Activated CD8-positive, alpha-beta T cell treated with anti-CD3 and anti-CD28 coated beads for 36 hours (primary cell): ENCODE results near the gene FKBP5. TPM values are rescaled to one million over a fixed set of nuclear protein-coding genes. Genes with fewer than 3 reads are reported as not detected.

Source experiments
- ATAC-seq: fragments of 200-7000 bp; cut with Tn5 transposase; one replicate; pipeline ENCODE4 v1.10.0; 2021; ENCODE audit warnings: mild to moderate bottlenecking, moderate library complexity
- CTCF ChIA-PET: fragments of 350-600 bp; sonication (Branson Sonifier 250); formaldehyde crosslinking; loops from one replicate; lab custom pipeline; 2021; ENCODE audit warnings: antibody characterized with exemption; lab: Charles Lee
- POLR2A ChIA-PET: fragments of 350-600 bp; sonication (Branson Sonifier 250); formaldehyde crosslinking; loops from one replicate; lab custom pipeline; 2021; ENCODE audit warnings: antibody characterized with exemption; lab: Charles Lee
- DNase-seq: peaks from one replicate; pipeline ENCODE4 v3.0.0-alpha.2; 2020
- H3K27ac Mint-ChIP-seq: one replicate; pipeline ENCODE4 v1.8.0; 2021; ENCODE audit warnings: mild to moderate bottlenecking, mixed read lengths
- H3K27me3 Mint-ChIP-seq: one replicate; pipeline ENCODE4 v1.8.0; 2021; ENCODE audit warnings: mixed read lengths
- H3K36me3 Mint-ChIP-seq: one replicate; pipeline ENCODE4 v1.8.0; 2021; ENCODE audit warnings: low read depth, mixed read lengths
- H3K4me1 Mint-ChIP-seq: one replicate; pipeline ENCODE4 v1.8.0; 2021; ENCODE audit warnings: low read depth, mixed read lengths
- H3K4me3 Mint-ChIP-seq: one replicate; pipeline ENCODE4 v1.8.0; 2021; ENCODE audit warnings: mild to moderate bottlenecking, moderate library complexity, mixed read lengths
- H3K9me3 Mint-ChIP-seq: one replicate; pipeline ENCODE4 v1.8.0; 2021; ENCODE audit warnings: mixed read lengths
- intact Hi-C: fragments of 100-400 bp; cut with micrococcal nuclease; formaldehyde crosslinking; loops from one replicate; pipeline ENCODE4 v1.10.0; 2022
- total RNA-seq, 2 experiments: library from RNA; stranded (reverse); gene quantifications; one replicate each; pipeline ENCODE4 v1.2.3, GENCODE V29; 2021
- TF ChIP-seq, protein P1 (sequence below): fragments of 200-600 bp; IDR thresholded peaks from one replicate; pipeline ENCODE4 v1.8.0; 2022; ENCODE audit warnings: antibody characterized with exemption, mild to moderate bottlenecking

Gene FKBP5
- total RNA-seq, 2 experiments from 2014 or later, result 90.6 to 93.4 TPM

DNA sequence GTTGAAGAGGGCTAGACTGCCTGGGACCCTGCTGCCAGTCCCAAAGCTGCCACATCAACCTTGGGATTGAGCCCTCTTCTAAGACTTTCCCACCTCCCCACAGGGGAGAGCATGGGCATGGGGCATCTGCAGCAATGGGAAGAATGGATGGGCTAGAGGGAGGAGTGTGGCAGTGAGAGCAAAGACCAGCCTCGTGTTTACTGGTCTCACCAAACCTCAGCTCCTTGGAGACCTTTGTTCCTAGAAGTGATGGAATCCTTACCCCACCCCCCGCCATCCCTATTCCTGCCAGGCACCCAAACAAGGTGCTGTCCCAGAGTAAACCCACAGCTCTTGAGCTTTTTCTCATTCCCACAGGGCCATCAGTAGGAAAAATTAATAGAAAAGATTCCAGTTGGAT, 28.1 kb upstream of the FKBP5 start:
- Mint-ChIP-seq H3K9me3 (no peaks in the 10 kb centered on the region), H3K27me3 (no peaks in the 10 kb centered on the region), H3K4me3 (no peak overlapping the region), H3K36me3 (no peaks in the 10 kb centered on the region), H3K4me1 (peaks cover 57% of the 10 kb centered on the region), H3K27ac (no peak overlapping the region)
- intact Hi-C loops, result no loop called here
- CTCF ChIA-PET, result interaction anchor here (1.1 to 2.0 kb wide), 4 partner anchors 10 to 27 kb away, joined by 3 to 9 read pairs (median 3); partner anchors contain the start of gene ARMC12
- POLR2A ChIA-PET, result interaction anchor here (1.0 to 11.0 kb wide), 3 partner anchors 12 to 42 kb away, joined by 3 to 95 read pairs (median 4); no protein-coding TSS in a partner anchor
- DNase-seq, result no peak
- TF ChIP-seq, protein P1, sequence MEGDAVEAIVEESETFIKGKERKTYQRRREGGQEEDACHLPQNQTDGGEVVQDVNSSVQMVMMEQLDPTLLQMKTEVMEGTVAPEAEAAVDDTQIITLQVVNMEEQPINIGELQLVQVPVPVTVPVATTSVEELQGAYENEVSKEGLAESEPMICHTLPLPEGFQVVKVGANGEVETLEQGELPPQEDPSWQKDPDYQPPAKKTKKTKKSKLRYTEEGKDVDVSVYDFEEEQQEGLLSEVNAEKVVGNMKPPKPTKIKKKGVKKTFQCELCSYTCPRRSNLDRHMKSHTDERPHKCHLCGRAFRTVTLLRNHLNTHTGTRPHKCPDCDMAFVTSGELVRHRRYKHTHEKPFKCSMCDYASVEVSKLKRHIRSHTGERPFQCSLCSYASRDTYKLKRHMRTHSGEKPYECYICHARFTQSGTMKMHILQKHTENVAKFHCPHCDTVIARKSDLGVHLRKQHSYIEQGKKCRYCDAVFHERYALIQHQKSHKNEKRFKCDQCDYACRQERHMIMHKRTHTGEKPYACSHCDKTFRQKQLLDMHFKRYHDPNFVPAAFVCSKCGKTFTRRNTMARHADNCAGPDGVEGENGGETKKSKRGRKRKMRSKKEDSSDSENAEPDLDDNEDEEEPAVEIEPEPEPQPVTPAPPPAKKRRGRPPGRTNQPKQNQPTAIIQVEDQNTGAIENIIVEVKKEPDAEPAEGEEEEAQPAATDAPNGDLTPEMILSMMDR, result no peak
- ATAC-seq, result no peak

DNA sequence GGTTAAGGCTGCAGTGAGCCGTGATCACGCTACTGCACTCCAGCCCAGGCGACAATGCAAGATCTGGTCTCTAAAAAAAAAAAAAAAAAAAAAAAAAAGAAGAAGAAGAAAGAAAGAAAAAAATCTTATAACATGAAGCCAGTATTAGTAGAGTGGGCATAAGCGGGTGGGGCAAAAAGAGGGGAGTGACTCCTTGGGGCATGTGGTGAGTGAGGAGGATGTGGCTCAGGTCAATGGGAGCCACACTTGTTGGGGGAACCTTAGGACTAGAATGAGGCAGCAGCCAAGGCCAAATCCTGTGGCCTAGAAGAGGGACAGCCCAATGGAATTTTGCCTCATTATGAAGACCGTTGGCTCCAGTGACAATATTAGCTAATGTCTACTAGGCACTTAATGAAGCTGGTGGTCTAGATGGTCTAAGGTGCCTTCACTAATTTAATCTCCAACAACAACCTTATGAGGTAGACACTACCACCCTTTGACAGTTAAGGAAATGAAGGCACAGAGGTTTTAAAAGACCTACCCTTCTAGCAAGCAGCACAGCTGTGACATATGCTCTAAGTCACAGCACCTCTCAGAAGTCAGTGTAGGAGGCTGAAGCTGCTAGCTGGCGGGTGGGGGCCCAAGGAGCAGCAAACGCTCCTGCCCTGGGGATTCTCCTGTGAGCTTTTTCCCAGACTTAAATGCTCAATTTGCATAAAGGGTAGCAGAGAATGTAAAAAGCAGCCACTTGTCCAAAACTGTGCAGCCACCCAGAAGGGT, 24.5 kb upstream of the FKBP5 start:
- POLR2A ChIA-PET, result interaction anchor here (0.6 to 11.0 kb wide), 2 partner anchors 9 to 16 kb away, joined by 4 to 95 read pairs; no protein-coding TSS in a partner anchor

DNA sequence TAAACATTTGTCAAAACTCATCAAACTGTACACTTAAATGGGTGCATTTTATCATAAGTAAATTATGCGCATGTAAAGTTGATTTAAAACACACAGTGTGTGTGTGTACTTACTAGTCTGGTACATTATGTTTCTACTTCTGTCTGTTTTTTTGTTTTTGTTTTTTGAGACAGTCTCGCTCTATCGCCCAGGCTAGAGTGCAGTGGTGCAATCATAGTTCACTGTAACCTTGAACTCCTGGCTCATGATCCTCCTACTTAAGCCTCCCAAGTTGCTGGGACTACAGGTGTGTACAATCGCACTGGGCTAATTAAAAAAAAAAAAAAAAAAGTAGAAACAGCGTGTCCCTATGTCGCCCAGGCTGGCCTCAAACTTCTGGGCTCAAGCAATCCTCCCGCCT, 23.0 kb upstream of the FKBP5 start:
- H3K9me3 Mint-ChIP-seq, result peaks cover 5% of the 10 kb centered on the region
- no peak overlapping the region for H3K4me3 Mint-ChIP-seq
- H3K27me3 Mint-ChIP-seq, result no peaks in the 10 kb centered on the region
- peaks cover 32% of the 10 kb centered on the region for H3K4me1 Mint-ChIP-seq
- ChIA-PET POLR2A (interaction anchor here (0.7 to 11.0 kb wide), 2 partner anchors 17 to 19 kb away, joined by 3 to 95 read pairs; no protein-coding TSS in a partner anchor), CTCF (interaction anchor here (1.5 kb wide), 1 partner anchor 16 kb away, joined by 3 read pairs; no protein-coding TSS in a partner anchor)
- no peak for DNase-seq
- peaks cover 3% of the 10 kb centered on the region for H3K36me3 Mint-ChIP-seq
- no peak overlapping the region for H3K27ac Mint-ChIP-seq
- TF ChIP-seq, protein P1, result no peak
- intact Hi-C loops, result no loop called here
- ATAC-seq, result no peak

More for the DNA sequence above, 24.5 kb upstream of the FKBP5 start:
- TF ChIP-seq, protein P1, result no peak
- CTCF ChIA-PET, result interaction anchor here (0.6 to 1.6 kb wide), 6 partner anchors 12 to 191 kb away, joined by 3 to 4 read pairs (median 4); partner anchors contain the start of gene ARMC12
- no peak for ATAC-seq
- Mint-ChIP-seq H3K4me1 (peaks cover 43% of the 10 kb centered on the region), H3K27me3 (no peaks in the 10 kb centered on the region), H3K36me3 (peaks cover 3% of the 10 kb centered on the region), H3K27ac (peak overlapping the region; percentile 27), H3K9me3 (peaks cover 5% of the 10 kb centered on the region), H3K4me3 (no peak overlapping the region)
- intact Hi-C loops, result no loop called here
- DNase-seq, result no peak

DNA sequence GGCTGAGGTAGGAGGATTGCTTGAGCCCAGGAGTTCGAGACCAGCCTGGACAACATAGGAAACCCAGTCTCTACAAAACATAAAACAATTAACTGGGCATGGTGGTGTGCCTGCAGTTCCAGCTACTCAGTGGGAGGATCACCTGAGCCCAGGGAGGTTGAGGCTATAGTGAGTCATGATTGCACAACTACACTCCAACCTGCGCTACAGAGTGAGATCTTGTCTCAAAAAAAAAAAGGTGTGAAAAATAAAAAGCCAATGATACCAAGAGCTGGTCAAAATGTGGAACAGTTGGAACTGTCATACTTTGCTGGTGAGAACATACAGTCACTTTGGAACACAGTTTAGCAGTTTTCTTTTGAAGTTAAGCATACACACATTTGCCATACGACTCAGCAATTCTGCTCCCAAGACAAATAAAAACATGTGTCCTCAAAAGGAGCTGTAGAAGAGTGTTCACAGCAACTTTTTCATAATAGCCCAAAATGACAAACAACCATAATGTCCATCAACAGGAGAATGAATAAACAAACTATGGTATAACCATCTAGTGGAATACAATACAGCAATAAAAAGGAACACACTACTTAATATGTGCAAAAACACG, 21.6 kb upstream of the FKBP5 start:
- no peak overlapping the region for H3K4me3 Mint-ChIP-seq
- intact Hi-C loops, result loop anchor here (1.0 kb wide), 1 partner anchor 19 kb away; no protein-coding TSS in a partner anchor
- CTCF ChIA-PET, result interaction anchor here (0.8 to 1.6 kb wide), 5 partner anchors 18 to 56 kb away, joined by 3 to 14 read pairs (median 4); partner anchors contain the start of gene ARMC12

More for the DNA sequence above, 21.6 kb upstream of the FKBP5 start:
- DNase-seq, result peak; percentile 74
- H3K9me3 Mint-ChIP-seq, result peaks cover 5% of the 10 kb centered on the region
- H3K27me3 Mint-ChIP-seq, result no peaks in the 10 kb centered on the region
- POLR2A ChIA-PET, result interaction anchor here (1.1 to 11.0 kb wide), 4 partner anchors 9 to 40 kb away, joined by 4 to 95 read pairs (median 7); partner anchors contain the start of gene FKBP5
- H3K4me1 Mint-ChIP-seq, result peaks cover 30% of the 10 kb centered on the region
- peaks cover 3% of the 10 kb centered on the region for H3K36me3 Mint-ChIP-seq
- H3K27ac Mint-ChIP-seq, result peak overlapping the region; percentile 51
- TF ChIP-seq, protein P1, result no peak
- peak; percentile 95 for ATAC-seq
